AG10803 (cell line): ENCODE data around the gene PCYOX1L.

ENCODE experiments used
- DNase-seq: peaks from one replicate; pipeline ENCODE4 v3.0.0; 2010; ENCODE audit warnings: low read depth
- H3K4me3 ChIP-seq: 2 replicates; pipeline ENCODE4 v1.5.1; 2011; ENCODE audit warnings: mild to moderate bottlenecking, low read length, control low read depth
- CTCF ChIP-seq: conservative IDR thresholded peaks from 2 replicates; pipeline ENCODE4 v1.5.1; 2011; ENCODE audit warnings: mild to moderate bottlenecking, low read length, control low read depth, inconsistent platforms

PCYOX1L gene

GRCh38 chr5:149357370-149358293, at the start of gene PCYOX1L:
Gene PCYOX1L, plus strand, starts transcription at chr5:149358046. Its CDS starts 23 bp downstream, at chr5:149358069.
- DNase-seq, result peak; percentile 94
- no peak for TF ChIP-seq CTCF
- H3K4me3 ChIP-seq, result peak within 1 kb of the TSS; percentile 74

GRCh38 chr5:149309354-149309753, 48.5 kb upstream of the PCYOX1L start:
- no peak for DNase-seq
- H3K4me3 ChIP-seq, result no peak overlapping the region

GRCh38 chr5:149310488-149310887, 47.4 kb upstream of the PCYOX1L start:
- H3K4me3 ChIP-seq, result no peak overlapping the region
- TF ChIP-seq CTCF, result no peak
- no peak for DNase-seq

More at GRCh38 chr5:149309354-149309753, 48.5 kb upstream of the PCYOX1L start:
- no peak for TF ChIP-seq CTCF

- no peak overlapping the region for H3K4me3 ChIP-seq
- TF ChIP-seq CTCF, result no peak
- DNase-seq, result peak; percentile 57
These were observed 46.7 kb upstream of the PCYOX1L start for GRCh38 chr5:149310947-149311658.

GRCh38 chr5:149313151-149313841, 44.5 kb upstream of the PCYOX1L start:
- H3K4me3 ChIP-seq, result no peak overlapping the region
- no peak for DNase-seq
- no peak for TF ChIP-seq CTCF

GRCh38 chr5:149314571-149315111, 43.2 kb upstream of the PCYOX1L start:
- DNase-seq, result no peak
- no peak for TF ChIP-seq CTCF
- no peak overlapping the region for H3K4me3 ChIP-seq
